Stimulated activated CD8-positive, alpha-beta memory T cell treated with anti-CD3 and anti-CD28 coated beads, Interleukin-12 subunit alpha, Interleukin-12 subunit beta, amount 100 ng/mL, for 24 hours (primary cell): ENCODE data around the gene TTC16.
"Not testable (repeated sequence)": the region's sequence is repeated elsewhere in the genome, so short reads cannot be mapped to it uniquely, and the experiment has no call there.

Experiments used
- DNase-seq: peaks from one replicate; pipeline ENCODE4 v3.0.0-alpha.2; 2020; ENCODE audit errors: extremely low read depth

TTC16 gene

DNA sequence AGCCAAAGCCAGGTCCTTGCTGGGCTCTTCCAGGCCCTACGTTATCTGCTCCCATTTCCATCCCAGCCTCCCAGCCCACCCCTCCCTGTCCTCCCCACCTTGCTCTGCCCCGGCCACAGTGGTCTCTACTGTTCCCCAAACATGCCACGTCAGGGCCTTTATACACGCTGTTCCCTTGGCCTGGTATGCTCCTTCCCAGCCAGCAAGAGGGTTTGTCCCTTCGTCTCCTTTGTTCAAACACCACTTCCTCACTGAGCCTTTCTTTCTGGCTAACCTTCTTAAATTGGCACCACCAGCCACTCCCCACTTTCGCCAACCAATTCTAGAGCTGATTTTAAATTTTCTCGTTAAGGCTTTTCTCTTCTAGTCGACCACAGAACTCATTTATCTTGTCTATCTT lies 52.8 kb downstream of the TTC16 start:
- DNase-seq = no peak

DNA sequence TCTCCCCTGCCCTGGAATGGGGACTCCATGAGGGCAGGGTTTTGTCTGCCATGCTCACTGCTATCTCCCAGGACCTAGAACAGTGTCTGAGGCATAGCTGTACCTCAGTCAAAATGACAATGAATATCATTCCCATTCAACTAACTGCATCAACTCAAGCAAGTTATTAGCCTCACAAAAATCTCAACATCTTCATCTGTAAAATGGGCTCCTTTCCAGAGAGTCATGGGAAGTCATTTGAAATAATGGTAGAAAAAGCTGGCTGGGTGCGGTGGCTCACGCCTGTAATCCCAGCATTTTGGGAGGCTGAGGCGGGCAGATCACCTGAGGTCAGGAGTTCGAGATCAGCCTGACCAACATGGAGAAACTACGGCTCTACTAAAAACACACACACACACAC lies 53.2 kb downstream of the TTC16 start:
- DNase-seq = no peak

DNA sequence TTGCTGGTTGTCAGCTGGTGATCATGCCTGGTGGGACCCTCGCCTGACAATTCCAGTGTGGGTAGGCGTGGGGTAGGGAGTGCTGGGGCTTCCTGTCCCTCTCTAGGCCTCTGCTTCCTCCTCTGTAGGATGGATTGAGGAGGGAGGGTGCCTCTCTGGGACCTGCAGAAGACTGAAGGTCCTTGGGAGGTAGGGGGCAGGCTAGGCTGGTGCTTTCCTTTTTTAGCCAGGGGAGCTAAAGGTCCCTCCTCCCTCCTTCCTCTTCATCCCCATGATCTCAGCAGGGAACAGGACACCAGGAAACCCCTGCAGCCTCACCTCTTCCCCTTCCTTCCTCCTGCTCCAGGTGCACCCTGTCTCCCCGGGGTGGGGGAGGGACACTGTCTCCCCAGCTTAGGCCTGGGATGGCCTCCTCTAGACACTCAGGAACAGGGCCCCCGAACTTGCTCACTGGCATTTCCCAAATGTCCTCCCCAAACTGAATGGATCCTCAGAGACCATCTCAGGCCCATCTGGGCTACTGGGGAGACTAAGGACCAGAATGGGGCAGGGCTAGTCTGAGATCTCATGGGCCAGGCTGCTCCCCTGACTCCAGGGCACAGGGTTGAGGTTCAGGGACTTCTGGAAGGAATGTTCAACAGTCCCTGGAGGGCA lies 54.2 kb downstream of the TTC16 start:
- DNase-seq = no peak

DNA sequence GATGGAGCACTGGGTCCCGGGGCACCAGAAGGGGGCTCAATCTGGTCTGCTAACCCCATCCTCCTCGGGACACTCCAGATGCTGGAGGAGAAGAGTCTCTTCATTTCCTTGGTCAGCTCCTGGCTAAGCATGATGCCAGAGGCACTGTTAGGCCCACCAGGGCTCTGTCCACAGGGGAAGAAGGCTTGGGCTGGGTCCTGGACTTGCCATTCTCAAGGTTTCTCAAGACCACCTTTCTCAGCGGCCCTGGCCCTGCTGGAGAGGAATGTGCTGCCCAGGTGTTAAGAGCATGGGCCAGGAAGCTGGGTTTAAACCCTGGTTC lies 54.7 kb downstream of the TTC16 start:
- DNase-seq = no peak

DNA sequence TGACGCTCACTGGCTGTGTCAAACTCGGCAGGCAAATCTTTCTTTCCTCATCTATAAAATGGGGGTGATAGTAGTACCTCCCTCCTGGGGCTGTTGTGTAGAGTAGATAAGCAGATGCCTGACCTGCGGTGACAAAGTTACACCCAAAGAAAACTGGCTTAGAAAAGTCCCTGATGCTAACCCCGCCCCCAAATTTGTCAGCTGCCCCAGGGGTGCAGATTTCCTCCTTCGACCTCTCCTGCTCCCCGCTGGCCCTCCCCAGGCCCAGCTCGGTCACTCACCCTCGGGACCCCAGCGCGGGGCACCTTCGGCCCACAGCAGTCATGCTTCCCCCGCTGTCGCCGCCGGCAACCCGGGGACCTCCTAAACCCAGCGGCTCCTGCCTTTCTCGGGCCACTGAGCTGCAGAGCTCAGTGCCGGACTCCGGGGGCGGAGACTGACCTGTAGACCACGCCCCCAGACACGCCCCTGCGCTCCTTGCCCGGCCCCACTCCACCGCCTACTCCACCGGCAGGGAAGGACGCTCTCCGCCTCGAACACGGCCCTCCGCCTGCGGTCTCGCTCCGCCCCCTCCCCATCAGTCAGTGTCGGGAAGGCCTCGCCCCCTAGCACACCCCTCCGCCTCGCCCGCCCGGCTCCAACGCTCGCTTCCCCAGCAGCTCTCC lies 55.2 kb downstream of the TTC16 start:
- peak; percentile 92 for DNase-seq

DNA sequence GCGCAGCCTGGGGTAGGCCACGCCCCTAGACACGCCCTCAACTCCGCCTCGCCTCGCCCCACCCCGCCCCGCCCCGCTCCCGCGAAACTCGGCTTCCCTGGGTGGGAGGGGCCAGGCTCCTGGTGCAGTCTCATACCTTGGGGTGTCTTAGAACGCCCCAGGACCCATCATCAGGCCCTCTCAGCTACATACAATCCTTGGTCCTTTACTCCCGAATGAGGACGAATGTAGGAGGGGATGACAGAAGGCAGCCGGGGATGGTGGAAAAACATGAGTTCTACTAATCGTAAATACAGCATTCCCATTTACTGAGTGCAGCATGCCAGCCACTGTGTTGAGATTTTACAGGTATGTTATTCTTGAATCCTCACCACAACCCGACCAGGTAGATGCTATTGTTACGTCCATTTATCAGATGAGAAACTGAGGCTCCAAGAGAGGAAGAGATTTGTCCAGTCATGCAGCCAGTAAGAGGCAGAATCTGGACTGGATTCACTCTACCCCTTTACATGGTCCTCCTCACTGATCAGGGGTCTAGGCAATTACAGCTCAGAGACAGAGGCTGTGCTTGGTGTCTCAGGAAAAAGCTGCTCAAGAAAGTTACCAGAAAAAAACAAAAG lies 55.8 kb downstream of the TTC16 start:
- no peak for DNase-seq

DNA sequence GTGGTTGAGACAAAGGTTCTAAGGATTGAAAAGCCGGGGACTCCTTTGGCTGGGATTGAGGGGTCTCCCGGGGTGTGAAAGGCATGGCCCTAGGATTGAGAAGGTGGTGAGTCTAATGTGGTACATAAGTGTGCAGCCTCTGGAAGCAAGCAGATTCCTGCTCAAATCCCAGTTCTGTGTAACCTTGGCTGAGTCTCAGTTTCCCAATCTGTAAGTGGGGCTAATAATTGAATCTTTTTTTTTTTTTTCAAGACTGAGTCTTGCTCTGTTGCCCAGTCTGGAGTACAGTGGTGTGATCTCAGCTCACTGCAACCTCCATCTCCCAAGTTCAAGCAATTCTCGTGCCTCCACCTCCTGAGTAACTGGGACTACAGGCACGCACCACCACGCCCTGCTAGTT lies 56.7 kb downstream of the TTC16 start:
- no peak for DNase-seq

DNA sequence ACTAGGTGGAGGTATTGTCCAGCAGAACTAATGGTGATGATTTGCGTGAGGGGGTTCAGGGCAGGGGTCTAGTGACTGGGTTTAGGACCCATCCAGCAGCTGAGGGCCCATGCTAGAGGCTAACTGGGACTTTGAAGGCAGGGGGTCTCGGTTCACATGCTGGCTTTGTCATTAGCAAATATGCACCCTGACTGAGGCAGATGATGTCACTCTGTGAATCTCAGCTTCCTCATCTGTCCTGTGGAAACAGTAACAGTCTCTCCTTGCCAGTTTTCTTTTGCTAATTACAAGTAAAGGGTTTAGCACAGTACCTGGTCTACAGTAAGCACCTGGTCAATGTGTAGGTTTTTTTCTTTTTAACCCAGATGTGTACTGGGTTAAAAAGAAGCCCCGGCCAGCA lies 57.4 kb downstream of the TTC16 start:
- no peak for DNase-seq

DNA sequence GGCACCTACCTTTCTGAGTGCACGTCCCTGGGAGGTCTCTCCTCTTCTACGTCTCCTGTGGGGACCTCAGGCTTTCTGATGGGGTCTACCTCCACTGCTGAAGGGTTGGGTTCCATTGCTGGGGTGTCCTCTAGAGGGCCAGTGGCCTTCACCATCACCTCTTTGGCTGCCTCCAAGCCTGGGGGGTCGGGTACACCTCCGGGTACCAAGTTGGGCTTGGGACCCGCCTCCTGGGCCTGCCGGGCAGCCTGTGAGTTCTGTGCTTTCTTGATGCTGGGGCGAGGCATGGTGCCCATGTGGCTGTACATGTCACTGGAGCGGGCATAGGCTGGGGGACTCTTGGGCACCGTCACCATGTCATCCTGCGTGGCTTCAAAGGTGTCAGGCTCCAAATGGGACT lies 58.1 kb downstream of the TTC16 start:
- DNase-seq = no peak

DNA sequence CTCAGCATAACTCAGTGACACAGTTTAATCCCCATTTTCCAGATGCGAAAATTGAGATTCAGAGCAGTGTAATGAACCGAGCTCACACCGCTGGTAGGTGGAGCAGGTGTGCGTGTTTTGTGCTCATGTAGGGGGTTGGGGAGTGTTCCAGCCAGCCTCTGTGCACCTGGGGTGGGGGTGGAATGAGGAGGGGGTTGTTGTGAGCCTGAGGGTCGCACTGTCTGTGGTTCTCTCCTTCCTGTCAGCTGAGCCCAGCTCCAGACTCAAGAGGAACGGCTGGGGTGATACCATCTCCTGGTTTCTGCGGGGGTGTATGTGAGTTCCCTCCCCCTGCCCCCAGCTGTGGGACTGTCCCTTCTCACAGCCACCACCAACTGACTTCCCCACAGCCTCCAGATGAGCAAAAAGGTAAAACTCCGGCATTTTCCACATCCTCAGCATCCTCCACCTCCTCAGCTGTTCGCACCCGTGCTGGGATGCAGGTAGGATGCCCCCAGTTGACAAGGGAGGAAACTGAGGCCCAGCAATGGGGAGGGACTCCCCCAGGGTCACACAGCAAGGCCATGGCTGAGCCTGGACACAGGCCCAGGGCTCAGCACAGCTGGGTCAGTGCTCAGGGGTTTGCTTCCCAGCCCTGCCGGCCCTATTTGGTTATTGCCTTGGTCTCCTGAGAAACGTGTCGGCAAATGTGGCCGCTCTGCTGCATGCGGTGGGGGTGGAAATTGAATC lies 60.5 kb downstream of the TTC16 start:
- DNase-seq = peak; percentile 45

DNA sequence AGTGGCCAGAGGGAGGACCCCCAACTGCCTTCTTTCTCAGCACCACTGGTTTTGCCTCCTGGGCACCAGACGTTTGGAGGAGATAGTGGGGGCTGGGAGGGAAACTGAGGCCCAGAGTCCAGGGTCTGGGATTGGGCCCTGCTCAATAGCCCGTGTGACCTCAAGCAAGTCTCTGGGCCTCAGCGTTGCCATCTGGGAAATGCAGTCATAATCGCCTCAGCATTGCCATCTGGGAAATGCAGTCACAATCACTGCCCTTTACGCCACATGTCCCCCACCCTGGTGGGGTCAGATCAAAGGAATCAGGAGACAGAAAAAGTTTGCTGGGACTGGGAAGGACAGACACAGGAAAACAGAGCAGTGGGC lies 61.0 kb downstream of the TTC16 start:
- DNase-seq = no peak

DNA sequence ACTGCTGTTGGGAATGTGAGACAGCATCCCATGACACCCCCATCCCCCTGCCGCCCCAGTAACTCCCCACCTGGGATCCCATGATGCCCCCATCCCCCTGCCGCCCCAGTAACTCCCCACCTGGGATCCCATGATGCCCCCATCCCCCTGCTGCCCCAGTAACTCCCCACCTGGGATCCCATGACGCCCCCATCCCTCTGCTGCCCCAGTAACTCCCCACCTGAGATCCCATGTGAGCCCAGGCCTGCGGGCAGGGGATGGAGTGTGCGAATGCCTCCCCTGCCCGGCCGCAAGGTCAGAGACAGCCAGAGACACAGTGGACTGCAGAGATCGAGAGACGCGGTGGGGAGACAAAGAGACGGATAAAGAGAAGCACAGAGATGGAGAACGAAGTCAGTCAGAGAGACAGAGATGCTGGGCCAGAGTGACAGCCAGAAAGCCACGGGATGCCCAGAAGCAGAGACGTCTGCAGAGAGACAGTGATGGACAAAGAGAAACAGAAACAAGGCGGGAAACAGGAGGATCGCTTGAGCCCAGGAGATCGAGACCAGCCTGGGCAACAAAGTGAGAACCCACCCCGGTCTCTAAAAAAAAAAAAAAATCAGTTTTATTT lies 61.6 kb downstream of the TTC16 start:
- DNase-seq = no peak

DNA sequence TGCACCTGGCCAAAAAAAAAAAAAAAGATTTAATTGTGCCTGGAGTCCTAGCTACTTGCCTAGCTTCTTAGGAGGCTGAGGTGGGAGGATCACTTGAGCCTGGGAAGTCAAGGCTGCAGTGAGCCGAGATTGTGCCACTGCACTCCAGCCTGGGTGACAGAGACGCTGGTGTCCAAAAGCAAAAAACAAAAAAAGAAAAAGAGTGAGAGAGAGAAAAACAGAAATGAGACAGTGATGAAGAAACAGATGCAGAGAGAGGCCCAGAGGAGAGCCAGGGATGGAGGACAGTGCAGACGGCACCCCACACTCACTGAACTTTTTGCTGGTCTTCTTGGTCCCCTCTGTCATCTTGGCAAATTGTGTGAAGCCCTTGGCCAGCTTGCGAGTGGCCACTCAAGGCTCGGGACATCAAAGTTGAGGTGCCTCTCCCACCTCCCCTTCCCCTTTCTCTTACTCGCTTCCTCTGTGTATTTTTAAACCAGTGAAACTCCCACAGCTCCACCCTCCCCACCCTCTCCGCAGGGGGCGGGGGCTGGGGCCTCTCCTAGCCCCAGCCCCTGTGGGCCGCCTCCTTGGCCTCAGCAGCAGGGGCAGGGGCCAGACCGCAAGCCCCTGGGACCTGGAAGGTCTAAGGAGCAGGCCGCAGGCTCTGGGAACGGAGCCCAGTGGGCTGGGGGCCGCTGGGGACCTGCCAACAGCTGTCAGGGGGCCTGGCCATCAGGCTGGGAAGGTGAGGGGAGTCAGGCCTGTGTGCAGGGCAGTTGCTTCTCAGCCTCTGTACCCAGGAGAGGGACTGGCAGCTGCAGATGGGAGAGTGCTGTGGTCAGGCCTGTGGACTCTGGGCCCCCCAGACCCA lies 62.6 kb downstream of the TTC16 start, which contains the start of gene SH2D3C:
Gene SH2D3C (minus strand): TSS at position 387 of the 856 bp plus-strand sequence. CDS start 39 bp downstream, at position 348.
- no peak for DNase-seq

DNA sequence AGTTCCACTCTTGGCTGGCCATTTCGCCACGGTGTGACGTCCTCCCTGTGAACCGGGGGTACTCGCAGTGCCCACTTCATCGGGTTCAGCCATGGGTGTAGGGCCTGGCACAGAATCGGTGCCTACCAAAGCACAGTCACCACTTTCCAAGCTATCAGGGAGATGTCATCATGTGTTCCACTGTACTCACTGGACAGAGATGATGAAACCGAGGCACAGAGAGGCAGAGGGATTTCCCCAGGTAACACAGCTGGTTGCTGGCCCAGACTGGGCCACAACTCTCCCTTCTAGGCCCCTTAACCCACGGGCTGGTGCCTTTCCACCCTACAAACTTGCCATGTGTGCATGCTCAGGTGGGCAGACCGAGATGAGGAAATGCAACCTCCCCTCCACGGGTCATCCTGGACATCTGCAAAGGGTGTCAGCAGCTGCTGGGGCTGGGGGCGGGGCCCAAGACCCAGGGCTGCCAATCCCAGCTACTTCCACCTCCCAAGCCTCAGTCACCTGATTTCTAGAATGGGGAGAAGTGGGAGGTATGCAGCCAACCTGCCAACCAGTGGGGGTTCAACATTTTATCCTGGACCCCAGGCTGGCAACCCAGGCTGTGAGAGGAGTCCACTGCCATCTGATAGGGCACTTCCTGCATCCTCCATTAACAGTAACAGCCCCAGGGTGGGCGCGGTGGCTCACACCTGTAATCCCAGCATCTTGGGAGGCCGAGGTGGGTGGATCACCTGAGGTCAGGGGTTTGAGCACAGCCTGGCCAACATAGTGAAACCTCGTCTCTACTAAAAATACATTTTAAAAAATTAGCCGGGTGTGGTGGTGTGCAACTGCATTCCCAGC lies 63.5 kb downstream of the TTC16 start:
- DNase-seq = peak; percentile 27

DNA sequence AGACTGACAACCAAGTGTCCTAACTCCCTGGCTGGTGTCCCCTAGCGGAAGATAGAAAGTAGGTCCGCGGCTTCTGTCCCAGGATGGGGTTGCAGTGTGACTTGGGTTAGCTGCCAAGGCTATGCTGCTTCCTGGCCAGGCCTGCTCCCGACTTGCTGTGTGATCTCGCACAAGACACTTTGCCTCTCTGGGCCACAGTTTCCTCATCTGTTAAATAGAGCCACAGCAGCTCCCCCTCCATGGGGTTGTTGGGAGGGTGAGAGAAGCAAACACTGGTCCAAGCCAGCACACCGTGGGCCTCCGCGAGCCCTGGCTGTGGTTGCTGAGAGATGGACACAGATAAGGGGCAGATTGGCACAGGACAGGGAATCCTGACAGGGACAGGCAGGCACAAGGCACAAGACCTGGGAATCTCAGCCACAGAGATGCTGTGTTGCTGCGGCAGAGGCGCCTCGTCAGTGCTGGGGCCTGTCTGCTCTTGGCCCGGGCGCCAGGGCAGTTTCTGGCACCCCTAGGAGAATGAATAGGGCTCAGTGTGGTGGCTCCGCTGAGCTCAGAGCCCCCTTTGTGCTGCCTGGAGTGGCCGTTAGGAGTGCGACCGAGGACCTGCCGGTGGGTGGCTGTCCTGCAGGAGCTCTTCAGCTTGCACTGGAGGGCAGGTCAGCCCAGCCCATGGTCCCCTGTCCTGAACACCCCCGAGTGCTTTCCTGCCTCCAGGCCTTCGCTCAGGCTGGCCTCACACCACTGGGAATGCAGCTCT lies 64.4 kb downstream of the TTC16 start:
- DNase-seq = no peak

DNA sequence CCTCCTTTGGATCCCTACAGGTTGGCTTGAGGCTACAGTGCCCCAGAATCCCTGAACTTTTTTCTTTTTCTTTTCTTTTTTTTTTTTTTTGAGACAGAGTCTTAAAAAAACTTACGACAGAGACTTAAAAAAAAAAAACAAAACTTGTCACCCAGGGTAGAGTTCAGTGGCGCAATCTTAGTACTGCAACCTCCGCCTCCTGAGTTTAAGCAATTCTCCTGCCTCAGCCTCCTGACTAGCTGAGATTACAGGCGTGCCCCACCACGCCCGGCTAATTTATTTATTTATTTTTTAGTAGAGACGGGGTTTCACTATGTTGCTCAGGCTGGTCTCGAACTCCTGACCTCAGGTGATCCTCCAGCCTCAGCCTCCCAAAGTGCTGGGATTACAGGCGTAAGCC lies 65.0 kb downstream of the TTC16 start:
- not testable (repeated sequence) for DNase-seq
